Tibial nerve (tissue), 4 donors: ENCODE measurements around the gene ARHGAP44.

Experiments used
- CTCF ChIP-seq, 5 experiments: fragments of 200-600 bp in 3 of 5; fragments of 450-650 bp in 2 of 5; sonication (generic) in 3 of 5; IDR thresholded peaks; one replicate each; pipeline ENCODE4 v1.5.1; 2016 to 2019; ENCODE audit warnings: antibody characterized with exemption in 5 of 5, mild to moderate bottlenecking in 3 of 5, moderate library complexity in 2 of 5
- EP300 ChIP-seq, 2 donors: sonication (generic); formaldehyde crosslinking; IDR thresholded peaks; one replicate each; pipeline ENCODE4 v1.6.1; 2017; ENCODE audit warnings: antibody characterized with exemption in 2 of 2, mild to moderate bottlenecking in 1 of 2
- POLR2A ChIP-seq, 2 donors: fragments of 450-650 bp; IDR thresholded peaks; one replicate each; pipeline ENCODE4 v1.6.1; 2017; ENCODE audit warnings: antibody characterized with exemption in 2 of 2, mild to moderate bottlenecking in 2 of 2, moderate library complexity in 2 of 2

GRCh38 chr17:12759090-12759489 is 30.2 kb upstream of the ARHGAP44 start:
- TF ChIP-seq CTCF (IDR thresholded peaks at IDR 0.05), result no peak
- no peak for TF ChIP-seq POLR2A (IDR thresholded peaks at IDR 0.05)
- no peak for TF ChIP-seq EP300 (IDR thresholded peaks at IDR 0.05)
